ENCODE data around the gene SERPINA12. TPM values are rescaled to one million over a fixed set of nuclear protein-coding genes. Genes with fewer than 3 reads are reported as not detected.

Gene SERPINA12, protein sequence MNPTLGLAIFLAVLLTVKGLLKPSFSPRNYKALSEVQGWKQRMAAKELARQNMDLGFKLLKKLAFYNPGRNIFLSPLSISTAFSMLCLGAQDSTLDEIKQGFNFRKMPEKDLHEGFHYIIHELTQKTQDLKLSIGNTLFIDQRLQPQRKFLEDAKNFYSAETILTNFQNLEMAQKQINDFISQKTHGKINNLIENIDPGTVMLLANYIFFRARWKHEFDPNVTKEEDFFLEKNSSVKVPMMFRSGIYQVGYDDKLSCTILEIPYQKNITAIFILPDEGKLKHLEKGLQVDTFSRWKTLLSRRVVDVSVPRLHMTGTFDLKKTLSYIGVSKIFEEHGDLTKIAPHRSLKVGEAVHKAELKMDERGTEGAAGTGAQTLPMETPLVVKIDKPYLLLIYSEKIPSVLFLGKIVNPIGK
- not detected in 2 replicates for polyA plus RNA-seq (2014; cell fraction: cytosol; rRNA removed)
- not detected in 2 replicates for polyA plus RNA-seq (2014; cell fraction: nucleus; rRNA removed)

DNA sequence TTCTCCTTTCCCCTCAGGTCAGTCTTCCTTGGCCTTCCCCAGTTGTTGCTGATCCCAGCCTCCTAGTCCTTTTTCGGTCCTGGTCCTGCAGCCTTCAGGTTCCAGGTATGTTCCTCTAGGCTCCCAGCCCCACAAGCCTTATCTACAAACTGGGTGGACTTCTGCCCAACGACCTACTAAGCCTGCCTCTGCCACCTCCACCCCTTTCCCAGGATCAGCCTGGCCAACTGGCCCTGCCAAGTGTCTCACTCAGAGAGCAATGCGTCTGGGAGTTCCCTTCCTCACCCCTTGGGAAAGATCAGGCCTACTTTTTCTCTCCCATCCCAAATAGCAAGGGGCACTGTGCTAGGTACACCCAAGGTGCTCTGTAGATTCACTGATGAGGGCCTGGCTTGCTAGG lies at the start of gene SERPINA12:
TSS of gene SERPINA12 (minus strand) at position 114 of the 400 bp plus-strand sequence. CDS start 11,072 bp downstream, outside the sequence.
- DNase-seq (ENCODE audit: low spot score): no peak

DNA sequence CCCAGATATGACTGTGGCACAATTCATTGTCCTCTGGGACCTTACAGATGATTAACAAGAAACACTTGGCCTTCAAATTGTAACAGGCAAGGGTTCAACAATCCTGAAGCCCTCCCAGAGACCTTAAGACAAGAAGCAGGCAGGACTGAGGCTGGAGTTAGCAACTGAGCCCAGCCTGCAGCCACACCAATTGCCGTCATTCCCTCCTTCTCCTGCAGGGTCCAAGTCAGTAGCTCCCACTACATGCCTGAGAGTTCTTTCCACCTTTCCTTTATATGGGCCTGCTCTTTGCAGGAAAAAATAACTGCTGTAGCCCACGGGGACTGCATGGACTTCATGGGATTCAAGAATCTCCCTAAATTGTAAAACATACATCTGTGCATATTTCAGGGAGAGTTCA lies 49.6 kb upstream of the SERPINA12 start:
- DNase-seq (ENCODE audit: low spot score): no peak

DNA sequence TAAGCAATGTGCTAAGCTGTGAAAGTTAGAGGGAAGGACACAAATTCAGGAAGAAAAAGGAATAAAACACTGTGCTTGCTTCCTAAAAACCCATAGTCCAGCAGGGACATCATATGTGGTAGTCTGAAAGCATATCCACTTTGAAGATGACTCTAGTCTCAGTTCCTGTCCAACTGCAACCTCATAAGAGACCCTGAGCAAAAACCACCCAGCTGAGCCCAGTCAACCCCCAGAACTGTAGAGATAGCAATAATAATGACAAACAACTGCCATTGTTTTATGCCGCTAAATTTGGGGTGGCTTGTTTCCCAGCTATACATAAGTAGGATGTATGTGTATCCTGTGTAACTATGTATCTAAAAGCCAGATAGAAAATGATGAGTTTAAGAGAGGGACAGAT lies 48.1 kb upstream of the SERPINA12 start:
- DNase-seq (ENCODE audit: low spot score): no peak

DNA sequence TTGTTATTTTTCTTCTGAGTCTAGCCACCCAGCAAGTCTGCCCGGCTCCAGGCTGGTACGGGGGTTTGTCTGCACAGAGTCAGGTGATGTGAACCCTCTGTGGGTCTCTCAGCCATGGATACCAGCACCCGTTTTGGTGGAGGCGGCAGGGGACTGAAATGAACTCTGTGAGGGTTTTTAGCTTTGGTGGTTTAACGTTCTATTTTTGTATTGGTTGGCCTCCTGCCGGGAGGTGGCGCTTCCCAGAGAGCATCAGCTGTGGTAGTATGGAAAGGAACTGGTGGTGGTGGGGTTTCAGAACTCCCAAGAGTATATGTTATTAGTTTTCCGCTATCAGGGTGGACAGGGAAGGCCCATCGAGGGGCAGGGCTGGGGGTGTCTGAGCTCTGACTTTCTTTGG lies 46.7 kb upstream of the SERPINA12 start:
- no peak for DNase-seq (ENCODE audit: low spot score)

DNA sequence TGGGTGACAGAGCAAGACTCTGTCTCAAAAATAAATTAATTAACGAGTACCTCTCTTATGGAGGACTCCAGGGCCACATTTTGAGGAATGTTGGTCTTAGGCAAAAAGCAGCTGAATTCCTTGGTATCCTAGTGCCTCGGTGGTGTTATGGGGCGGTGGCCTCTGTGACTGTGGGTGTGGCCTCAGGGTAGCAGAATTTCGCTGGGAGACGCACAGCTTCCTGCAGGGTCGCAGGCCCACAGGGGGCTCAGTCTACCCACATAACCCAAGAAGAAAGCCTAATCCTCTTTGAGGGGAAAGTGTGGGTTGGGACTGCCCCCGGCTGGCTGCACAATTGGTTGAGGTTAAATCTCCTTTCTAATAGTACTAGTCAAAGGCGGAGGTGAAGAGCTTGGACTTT lies 40.8 kb upstream of the SERPINA12 start:
- DNase-seq (ENCODE audit: low spot score): no peak

DNA sequence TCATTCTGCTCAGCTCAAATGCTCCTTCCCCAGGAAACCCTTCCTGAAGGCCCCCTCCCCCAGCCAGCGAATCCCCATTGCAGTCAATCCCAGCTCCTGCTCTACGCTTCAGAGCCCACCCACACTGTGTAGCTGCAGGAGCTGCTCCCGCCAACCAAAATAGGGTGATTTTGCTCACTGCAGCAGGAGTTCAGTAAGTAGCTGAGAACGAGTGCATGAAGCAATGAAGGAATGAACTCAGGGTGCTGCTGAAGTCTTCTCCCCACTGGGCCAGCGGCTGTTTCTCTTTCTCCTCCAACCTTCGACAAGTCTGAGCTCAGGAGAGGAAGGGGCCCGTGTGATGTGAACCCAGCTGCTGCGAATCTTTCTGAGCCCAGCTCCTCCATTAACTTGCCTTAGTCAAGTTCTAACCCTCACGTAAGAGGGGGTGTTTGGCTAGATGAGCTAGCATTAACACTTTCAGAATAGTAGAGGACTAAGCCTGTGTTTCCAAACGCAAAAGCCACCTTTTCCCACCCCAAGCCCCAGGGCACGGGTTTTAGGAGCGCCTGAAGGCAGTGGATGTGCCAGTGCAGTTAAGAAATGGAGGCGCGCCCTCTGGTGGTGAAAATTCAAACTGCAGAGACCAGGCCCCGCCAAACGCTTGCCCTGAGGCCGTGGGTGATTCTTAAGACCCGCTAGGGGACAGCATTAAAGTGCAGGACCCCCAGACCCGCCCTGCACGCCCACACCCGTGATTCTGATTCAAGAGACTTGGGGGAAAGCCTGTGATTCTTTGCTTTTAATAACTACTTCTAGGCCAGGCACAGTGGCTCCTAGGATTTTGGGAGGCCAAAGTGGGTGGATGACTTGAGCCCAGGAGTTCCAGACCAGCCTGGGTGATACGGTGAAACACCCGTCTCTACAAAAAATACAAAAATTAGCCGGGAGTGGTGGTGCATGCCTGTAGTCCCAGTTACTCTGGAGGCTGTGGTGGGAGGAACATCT lies 40.0 kb upstream of the SERPINA12 start:
- DNase-seq (ENCODE audit: low spot score): peak; percentile 20

DNA sequence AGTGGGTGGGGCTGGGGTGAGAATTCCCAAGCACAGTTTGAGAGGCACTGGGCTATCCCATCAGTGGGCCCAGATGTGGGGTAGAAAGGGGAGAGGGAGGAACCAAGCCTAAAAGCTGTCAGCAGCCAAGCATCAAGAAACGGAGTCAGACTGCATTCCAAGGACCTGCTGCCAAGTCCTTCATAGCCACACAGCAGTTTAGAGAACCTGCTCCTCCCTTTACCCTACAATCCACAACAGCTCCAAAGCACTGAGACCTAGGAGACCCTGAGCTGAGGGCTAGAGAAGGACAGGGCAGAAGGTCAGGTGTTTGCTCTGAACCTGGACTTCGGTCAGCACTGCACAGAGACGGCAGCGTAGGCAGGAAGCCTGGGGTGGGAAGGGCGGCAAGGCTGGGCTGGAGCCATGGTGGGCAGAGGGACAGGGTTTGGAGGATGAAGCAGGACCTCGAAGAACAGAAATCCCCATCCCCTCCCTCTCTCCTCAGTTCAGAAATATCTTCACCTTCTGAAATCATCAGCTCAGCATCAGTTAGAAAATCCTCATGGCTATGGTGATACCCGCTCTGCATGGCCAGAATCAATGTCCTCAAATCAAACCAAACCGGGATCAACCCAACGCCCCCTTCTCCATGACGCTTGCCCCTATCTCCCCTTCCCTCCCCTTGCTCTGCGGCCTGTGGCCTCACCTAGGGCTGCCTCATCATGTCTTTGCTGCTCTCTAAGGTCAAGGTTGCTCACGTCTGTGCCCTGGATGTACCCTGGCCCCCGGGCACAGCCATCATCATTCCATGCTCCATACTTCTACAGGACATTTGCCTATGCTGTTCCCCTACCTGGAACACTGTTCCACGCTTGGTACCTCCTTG lies 39.1 kb upstream of the SERPINA12 start:
- DNase-seq (ENCODE audit: low spot score): no peak

DNA sequence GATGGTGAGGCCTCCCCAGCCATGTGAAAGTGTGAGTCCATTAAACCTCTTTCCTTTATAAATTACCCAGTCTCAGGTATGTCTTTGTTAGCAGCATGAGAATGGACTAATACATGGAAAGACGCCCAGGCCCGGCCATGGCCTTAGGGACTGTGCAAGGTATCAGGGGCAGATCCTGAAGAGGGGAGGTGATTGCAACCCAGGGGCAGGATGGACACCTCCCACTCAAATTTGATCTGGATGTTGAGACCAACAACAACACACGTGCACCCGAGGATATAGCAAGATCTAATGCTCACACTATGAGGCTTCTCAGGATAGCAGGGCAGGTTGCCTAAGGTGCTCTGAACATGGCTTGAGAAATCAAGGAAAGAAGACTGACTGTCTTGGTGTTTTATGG lies 38.5 kb upstream of the SERPINA12 start:
- no peak for DNase-seq (ENCODE audit: low spot score)

DNA sequence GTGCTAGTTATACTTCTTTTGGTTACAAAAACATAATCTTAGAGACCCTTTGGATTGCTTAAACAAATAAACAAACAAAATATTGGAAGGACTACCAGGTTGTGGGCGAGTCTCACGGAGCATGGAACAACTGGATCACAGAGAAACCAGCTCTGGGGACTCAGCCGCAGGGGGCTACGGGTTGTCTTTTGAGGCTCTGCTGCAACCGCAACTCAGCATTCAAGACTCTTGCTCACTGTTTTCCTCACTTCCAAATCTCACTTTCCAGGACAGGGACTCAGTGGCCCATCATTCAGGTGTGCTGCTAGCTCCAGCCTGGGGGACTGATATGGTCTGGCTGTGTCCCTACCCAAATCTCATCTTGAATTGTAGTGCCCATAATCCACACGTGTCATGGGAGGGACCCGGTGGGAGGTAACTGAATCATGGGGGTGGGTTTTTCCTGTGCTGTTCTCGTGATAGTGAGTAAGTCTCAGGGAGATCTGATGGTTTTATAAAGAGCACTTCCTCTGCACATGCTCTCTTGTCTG lies 37.9 kb upstream of the SERPINA12 start:
- DNase-seq (ENCODE audit: low spot score): no peak

DNA sequence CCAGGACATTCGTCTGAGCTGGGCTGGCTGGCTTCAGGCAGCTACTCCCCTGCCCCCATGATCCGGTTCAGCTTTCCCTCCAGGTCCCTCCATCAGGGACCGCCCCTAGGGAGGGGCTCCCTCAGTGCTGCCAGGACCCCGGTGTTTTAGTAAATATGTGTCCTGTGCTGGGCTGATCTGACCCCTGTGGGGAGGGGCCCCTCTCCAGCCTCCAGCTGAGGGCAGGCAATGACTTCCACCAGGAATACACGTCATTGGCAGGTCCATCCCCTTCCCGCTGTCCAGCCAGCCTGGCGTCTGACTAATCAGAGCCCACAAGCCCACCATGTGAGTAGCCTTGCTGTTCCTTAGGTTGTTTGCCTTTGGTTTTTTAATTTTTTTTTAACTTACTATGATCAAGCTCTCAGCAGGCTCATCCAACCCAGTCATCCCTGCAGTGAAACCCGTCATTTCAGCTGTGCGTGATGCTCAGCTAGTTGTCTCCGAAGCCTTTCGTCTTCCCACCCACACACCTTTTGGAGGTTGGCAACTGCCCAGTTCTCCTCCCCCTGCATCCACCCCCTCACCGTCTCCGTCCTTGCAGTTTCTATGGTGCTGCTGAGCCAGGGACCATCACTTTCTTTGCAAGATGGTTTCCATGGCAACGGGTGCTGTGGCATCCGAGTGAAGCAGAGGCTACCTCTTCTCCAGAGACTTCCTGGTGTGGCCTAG lies 36.0 kb upstream of the SERPINA12 start:
- DNase-seq (ENCODE audit: low spot score): no peak

DNA sequence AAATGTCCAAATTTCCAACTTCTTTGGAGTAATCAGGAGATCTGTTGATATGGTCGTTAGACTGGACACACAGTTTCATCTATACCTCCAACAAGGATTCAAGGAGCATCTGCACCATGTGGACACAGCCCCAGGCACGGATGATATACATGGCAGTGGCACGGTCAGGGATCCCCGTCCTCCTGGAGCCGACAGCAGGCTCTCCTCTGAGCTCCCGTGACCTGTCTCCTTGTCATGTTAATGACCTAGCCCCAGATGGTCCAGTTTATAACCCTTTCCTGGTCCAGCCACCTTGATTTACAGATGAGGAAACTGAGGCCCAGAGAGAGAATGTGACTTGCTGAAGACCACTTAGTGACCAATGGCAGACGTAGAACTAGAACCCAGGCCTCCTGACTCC lies 35.5 kb upstream of the SERPINA12 start:
- DNase-seq (ENCODE audit: low spot score): no peak

DNA sequence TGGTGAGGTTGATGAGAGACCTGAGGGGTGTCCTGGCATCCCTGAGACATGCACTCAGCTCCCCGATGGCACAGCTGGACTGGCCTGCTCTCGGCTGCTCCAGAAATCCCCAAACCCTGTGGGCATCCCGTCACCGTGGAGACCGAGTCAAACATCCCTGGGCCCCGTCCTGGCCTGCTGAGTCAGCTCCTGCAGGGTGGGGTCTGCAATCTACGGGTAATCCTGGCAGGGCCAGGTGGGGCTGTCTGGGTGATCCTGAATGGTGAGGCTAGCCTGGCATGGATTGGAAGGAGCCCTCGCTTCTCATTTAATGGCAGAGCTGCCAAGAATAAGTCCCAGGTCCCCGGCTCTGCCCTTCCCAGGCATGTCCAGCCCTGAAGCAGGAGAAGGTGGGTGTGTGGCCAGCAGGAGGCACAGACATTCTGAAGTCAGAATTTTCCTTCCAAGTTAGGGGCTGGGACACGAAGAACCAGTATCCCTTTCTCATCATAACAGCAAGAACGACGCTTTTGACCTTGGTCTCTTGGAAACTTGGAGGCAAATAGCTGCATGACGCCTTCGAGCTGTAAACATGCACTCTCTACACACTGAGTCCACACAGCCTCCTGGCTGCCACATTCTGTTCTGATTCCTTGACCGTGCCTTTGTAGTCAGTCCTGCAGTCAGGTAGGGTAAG lies 34.3 kb upstream of the SERPINA12 start:
- no peak for DNase-seq (ENCODE audit: low spot score)

DNA sequence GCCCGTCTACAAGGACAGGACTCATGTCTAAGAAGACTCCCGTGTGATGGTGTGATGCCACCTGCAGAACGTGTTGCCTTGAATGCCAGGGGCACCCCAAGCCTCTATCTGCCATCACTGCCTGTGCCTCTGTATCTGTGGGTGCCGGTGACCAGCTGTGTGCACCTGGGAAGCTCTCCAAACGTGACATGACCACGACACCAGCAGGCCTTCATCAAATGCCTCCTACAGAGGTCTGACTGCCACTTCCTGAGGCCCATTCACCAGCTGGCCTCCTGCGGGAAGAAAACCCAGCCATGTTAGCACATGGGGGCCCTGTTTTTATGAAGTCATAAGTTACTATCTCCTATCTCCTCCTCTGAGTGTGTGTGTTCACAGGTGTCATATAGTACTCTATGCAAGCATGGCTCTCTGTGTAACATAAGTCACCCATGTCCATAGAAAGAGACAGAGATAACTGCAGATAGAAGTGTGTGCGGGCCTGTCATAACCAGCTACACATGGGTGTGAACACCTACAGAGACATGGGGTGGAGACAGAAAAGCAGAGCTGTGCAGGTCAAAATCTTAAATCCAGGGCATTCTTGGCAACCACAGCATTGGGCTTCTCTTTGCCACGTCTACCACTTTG lies 33.7 kb upstream of the SERPINA12 start:
- DNase-seq (ENCODE audit: low spot score): no peak

DNA sequence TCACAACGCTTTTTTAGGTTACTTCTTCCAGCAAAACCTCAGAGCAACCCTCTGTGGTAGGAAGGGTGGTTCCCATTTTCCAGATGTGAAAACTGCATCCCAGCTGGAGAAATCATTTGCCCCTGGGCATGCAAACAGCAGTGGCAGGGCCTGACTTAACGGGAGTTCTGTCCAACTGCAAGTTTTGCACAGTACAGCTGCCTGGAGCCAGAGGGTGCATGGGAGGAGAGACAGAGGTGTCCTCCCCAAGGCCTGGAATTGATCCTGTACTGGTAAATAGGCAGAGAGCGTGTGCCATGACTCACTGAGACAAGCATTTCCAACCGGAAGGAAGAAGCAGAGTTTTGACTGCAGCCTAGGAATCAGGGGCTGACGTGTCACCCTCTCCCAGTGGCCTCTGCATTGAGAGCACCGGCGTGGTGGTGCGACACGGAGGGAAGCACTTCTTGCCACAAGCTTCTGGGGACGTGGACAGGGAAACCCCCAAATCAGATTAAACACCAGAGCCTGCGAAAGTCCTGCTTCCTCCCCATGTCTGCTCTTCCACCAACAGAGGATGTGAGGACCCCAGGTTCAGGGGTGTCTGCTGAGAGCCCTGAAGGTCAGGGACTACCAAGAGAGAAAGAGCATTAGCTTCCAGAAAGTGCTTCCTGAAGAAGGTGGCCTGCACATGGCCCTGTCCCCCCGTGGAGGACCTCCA lies 33.0 kb upstream of the SERPINA12 start:
- no peak for DNase-seq (ENCODE audit: low spot score)

DNA sequence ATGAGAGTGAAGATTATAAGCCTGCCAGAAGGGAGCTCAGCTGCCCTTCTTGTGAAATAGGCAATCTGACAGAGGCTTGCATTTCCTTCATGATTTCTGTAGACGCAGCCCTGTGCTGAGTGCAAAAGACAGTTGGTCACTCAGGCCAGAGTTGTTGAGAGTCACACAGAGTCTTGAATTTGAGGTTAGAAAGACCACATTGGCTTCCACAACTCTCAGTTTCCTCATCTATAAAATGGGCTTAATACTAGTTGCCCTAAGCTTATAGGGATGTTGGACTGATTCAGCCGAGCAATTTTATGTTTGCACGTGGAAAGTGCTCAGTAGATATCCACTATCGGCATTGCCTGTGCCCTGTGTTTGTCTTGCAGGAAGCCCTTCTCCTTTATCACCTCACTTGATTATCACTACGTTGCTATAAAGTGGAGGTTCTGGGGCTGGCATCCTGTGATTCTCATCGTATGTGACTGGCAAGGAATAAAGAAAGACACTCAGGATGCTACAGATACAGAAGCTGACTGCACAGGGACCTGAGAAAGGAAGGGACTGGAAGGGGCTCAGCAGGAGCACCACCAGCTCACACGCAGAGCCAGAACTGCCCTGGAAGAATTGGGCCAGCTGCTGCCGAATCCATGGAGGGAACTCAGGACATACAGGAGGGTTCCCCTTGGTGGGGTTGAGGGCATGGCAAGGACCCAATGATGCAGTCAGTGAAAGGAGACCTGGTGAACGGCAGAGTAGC lies 32.1 kb upstream of the SERPINA12 start:
- no peak for DNase-seq (ENCODE audit: low spot score)

DNA sequence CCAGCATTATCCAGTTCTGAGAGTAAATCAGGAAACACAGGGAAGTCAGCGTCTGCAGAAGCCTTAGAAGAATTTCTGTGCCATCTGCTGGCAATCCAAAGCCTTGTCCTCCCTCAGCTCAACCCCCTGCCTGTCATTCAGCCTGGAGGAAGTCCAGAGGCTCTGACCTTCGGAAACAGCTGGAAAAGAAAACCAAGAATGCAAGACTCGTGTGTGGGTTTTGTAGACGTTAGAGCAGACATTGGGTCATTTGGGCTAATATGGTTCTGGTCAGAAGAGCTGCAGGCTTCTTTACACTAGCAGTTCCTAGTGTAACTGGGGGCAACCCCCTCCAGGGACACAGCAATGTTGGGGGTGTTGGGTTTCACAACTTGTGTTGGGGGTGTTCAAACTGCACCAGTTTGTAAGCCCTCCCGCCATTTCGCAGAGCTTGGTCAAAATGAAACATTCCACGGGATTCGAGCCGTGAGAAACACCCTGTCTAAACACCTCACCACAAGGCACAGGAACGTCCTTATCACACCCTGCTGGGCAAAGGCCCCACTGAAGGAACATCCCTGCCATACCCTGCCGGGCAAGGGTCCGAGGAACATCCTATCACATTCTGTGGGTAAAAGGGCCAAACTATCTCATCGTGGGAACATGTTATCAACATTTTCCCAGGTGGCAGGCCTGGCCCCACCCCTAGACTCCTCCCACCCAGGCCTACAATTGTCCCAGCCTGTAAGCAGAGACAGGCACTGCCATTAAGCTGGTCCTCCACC lies 30.9 kb upstream of the SERPINA12 start:
- DNase-seq (ENCODE audit: low spot score): no peak

DNA sequence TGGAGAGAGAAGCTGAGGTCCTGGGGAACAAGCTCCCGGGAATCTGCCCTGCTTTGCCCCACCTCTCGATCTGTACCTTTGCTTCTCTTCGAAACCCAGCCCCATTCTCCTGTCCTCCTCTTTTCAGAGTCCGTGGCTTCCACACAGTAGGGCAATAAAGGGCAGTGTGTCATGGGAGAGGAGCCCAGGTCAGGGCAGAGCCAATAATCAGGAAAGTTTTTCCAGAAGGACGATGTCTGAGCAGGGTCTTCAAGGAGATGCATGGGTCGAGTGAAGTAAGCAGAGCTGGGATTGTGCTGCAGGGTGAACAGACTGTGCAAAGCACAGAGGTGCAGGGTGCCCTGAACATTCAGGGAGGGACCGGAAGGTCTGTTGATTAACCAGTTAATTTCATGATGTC lies 29.9 kb upstream of the SERPINA12 start:
- DNase-seq (ENCODE audit: low spot score): no peak

All from SK-N-DZ (cell line).